Measurements from ENCODE around the gene SLC6A11. TPM values are rescaled to one million over a fixed set of nuclear protein-coding genes. Genes with fewer than 3 reads are reported as not detected.

Gene SLC6A11
- total RNA-seq, 1 donor = not detected

- Histone ChIP-seq H3K4me2 (ENCODE audit: insufficient read depth, low read length) (no peak overlapping the region), H3K4me3 (ENCODE audit: insufficient read depth, low read length) (no peak overlapping the region), H3K79me2 (ENCODE audit: insufficient read depth, low read length) (no peaks in the 10 kb centered on the region), H3K27me3 (ENCODE audit: insufficient read depth, low read length) (peaks cover 14% of the 10 kb centered on the region), H3K9me3 (ENCODE audit: low read depth, low read length) (no peaks in the 10 kb centered on the region), H3K4me1 (ENCODE audit: insufficient read depth, low read length) (peaks cover 13% of the 10 kb centered on the region), H4K20me1 (ENCODE audit: insufficient read depth, low read length) (no peaks in the 10 kb centered on the region), H2AFZ (ENCODE audit: low read length) (no peak overlapping the region), H3K36me3 (ENCODE audit: insufficient read depth, low read length) (no peaks in the 10 kb centered on the region), H3K27ac (ENCODE audit: low read depth, low read length) (no peak overlapping the region)
- no peak for DNase-seq (ENCODE audit: insufficient read length, low spot score, missing footprints)
- no peak for TF ChIP-seq CTCF (IDR thresholded peaks at IDR 0.05; ENCODE audit: extremely low read depth, low read depth, low read length)
These were observed 119.0 kb downstream of the SLC6A11 start for GRCh38 chr3:10935028-10935427.

- Histone ChIP-seq H3K4me3 (ENCODE audit: insufficient read depth, low read length) (no peak overlapping the region), H2AFZ (ENCODE audit: low read length) (no peak overlapping the region), H3K79me2 (ENCODE audit: insufficient read depth, low read length) (no peaks in the 10 kb centered on the region), H3K4me2 (ENCODE audit: insufficient read depth, low read length) (no peak overlapping the region), H4K20me1 (ENCODE audit: insufficient read depth, low read length) (no peaks in the 10 kb centered on the region), H3K9me3 (ENCODE audit: low read depth, low read length) (no peaks in the 10 kb centered on the region), H3K36me3 (ENCODE audit: insufficient read depth, low read length) (no peaks in the 10 kb centered on the region), H3K4me1 (ENCODE audit: insufficient read depth, low read length) (peaks cover 13% of the 10 kb centered on the region), H3K27ac (ENCODE audit: low read depth, low read length) (no peak overlapping the region), H3K27me3 (ENCODE audit: insufficient read depth, low read length) (peaks cover 14% of the 10 kb centered on the region)
- no peak for DNase-seq (ENCODE audit: insufficient read length, low spot score, missing footprints)
- TF ChIP-seq CTCF (IDR thresholded peaks at IDR 0.05; ENCODE audit: extremely low read depth, low read depth, low read length) = no peak
These were observed 120.0 kb downstream of the SLC6A11 start for GRCh38 chr3:10935846-10936631.

- H3K4me2 ChIP-seq (ENCODE audit: insufficient read depth, low read length) = no peak overlapping the region
- no peak overlapping the region for H3K4me3 ChIP-seq (ENCODE audit: insufficient read depth, low read length)
- H3K27me3 ChIP-seq (ENCODE audit: insufficient read depth, low read length) = peaks cover 14% of the 10 kb centered on the region
- no peaks in the 10 kb centered on the region for H3K79me2 ChIP-seq (ENCODE audit: insufficient read depth, low read length)
- TF ChIP-seq CTCF (IDR thresholded peaks at IDR 0.05; ENCODE audit: extremely low read depth, low read depth, low read length) = no peak
- DNase-seq (ENCODE audit: insufficient read length, low spot score, missing footprints) = no peak
- H2AFZ ChIP-seq (ENCODE audit: low read length) = no peak overlapping the region
- no peaks in the 10 kb centered on the region for H4K20me1 ChIP-seq (ENCODE audit: insufficient read depth, low read length)
- peaks cover 13% of the 10 kb centered on the region for H3K4me1 ChIP-seq (ENCODE audit: insufficient read depth, low read length)
- H3K9me3 ChIP-seq (ENCODE audit: low read depth, low read length) = no peaks in the 10 kb centered on the region
- H3K27ac ChIP-seq (ENCODE audit: low read depth, low read length) = no peak overlapping the region
- no peaks in the 10 kb centered on the region for H3K36me3 ChIP-seq (ENCODE audit: insufficient read depth, low read length)
These were observed 120.7 kb downstream of the SLC6A11 start for GRCh38 chr3:10936686-10937085.

- Histone ChIP-seq H3K79me2 (ENCODE audit: insufficient read depth, low read length) (no peaks in the 10 kb centered on the region), H3K36me3 (ENCODE audit: insufficient read depth, low read length) (no peaks in the 10 kb centered on the region), H3K9me3 (ENCODE audit: low read depth, low read length) (no peaks in the 10 kb centered on the region), H3K27me3 (ENCODE audit: insufficient read depth, low read length) (peaks cover 14% of the 10 kb centered on the region), H3K4me3 (ENCODE audit: insufficient read depth, low read length) (no peak overlapping the region), H3K4me2 (ENCODE audit: insufficient read depth, low read length) (no peak overlapping the region), H4K20me1 (ENCODE audit: insufficient read depth, low read length) (no peaks in the 10 kb centered on the region), H2AFZ (ENCODE audit: low read length) (no peak overlapping the region), H3K27ac (ENCODE audit: low read depth, low read length) (no peak overlapping the region), H3K4me1 (ENCODE audit: insufficient read depth, low read length) (peaks cover 13% of the 10 kb centered on the region)
- TF ChIP-seq CTCF (IDR thresholded peaks at IDR 0.05; ENCODE audit: extremely low read depth, low read depth, low read length) = no peak
- DNase-seq (ENCODE audit: insufficient read length, low spot score, missing footprints) = no peak
These were observed 121.3 kb downstream of the SLC6A11 start for GRCh38 chr3:10937141-10937825.
